ENCODE data around the gene LLGL1.

DNA sequence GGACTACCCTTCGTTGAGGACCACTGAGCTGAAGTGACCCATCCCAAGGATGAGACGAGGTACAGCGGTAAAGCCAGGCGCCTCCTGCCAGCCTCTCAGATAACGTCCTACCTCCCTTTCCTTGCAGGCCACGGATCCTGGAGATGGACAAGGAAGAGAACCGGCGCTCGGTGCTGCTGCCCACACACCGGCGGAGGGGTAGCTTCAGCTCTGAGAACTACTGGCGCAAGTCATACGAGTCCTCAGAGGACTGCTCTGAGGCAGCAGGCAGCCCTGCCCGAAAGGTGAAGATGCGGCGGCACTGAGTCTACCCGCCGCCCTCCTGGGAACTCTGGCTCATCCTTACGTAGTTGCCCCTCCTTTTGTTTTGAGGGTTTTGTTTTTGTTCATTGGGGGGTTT, 17.3 kb upstream of the LLGL1 start:
- TF ChIP-seq, protein P1, sequence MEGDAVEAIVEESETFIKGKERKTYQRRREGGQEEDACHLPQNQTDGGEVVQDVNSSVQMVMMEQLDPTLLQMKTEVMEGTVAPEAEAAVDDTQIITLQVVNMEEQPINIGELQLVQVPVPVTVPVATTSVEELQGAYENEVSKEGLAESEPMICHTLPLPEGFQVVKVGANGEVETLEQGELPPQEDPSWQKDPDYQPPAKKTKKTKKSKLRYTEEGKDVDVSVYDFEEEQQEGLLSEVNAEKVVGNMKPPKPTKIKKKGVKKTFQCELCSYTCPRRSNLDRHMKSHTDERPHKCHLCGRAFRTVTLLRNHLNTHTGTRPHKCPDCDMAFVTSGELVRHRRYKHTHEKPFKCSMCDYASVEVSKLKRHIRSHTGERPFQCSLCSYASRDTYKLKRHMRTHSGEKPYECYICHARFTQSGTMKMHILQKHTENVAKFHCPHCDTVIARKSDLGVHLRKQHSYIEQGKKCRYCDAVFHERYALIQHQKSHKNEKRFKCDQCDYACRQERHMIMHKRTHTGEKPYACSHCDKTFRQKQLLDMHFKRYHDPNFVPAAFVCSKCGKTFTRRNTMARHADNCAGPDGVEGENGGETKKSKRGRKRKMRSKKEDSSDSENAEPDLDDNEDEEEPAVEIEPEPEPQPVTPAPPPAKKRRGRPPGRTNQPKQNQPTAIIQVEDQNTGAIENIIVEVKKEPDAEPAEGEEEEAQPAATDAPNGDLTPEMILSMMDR (conservative IDR thresholded peaks at IDR 0.05 in 1 of 2, IDR thresholded peaks at IDR 0.05 in 1 of 2; ENCODE audit: extremely low read depth in 1 of 2, insufficient read depth in 1 of 2, low read depth in 1 of 2, low read length in 2 of 2) = no peak
- TF ChIP-seq EZH2 (IDR thresholded peaks at IDR 0.05; ENCODE audit: borderline replicate concordance, low read length) = no peak

Measured in mammary epithelial cell (primary cell).